Osteoblast (primary cell): Measurements from ENCODE around the gene TRERF1. TPM values are rescaled to one million over a fixed set of nuclear protein-coding genes. Genes with fewer than 3 reads are reported as not detected.
A peak's percentile ranks its signal among the peaks of the same experiment; 100 is the strongest.
"Not testable (repeated sequence)": the region's sequence is repeated elsewhere in the genome, so short reads cannot be mapped to it uniquely, and the experiment has no call there.

Experiments
- DNase-seq: peaks from one replicate; pipeline ENCODE4 v3.0.0; 2011; ENCODE audit warnings: low spot score, mixed read lengths; ENCODE audit not compliant: insufficient read length; ENCODE audit errors: missing footprints
- H2AFZ ChIP-seq: 2 replicates; pipeline ENCODE4 v1.6.0; 2011; ENCODE audit warnings: mild to moderate bottlenecking, low read length
- H3K27ac ChIP-seq: 2 replicates; pipeline ENCODE4 v1.5.1; 2011; ENCODE audit warnings: mild to moderate bottlenecking, low read depth, low read length, moderate library complexity
- H3K27me3 ChIP-seq: 2 replicates; pipeline ENCODE4 v1.6.0; 2012; ENCODE audit warnings: mild to moderate bottlenecking, control low read depth, inconsistent platforms, low read length, moderate library complexity; ENCODE audit not compliant: insufficient read depth
- H3K36me3 ChIP-seq: 2 replicates; pipeline ENCODE4 v1.5.1; 2011; ENCODE audit warnings: mild to moderate bottlenecking, low read length, control low read depth, moderate library complexity; ENCODE audit not compliant: insufficient read depth
- H3K4me1 ChIP-seq: 2 replicates; pipeline ENCODE4 v1.5.1; 2011; ENCODE audit warnings: mild to moderate bottlenecking, low read length, control low read depth, moderate library complexity; ENCODE audit not compliant: insufficient read depth
- H3K4me2 ChIP-seq: 2 replicates; pipeline ENCODE4 v1.6.0; 2011; ENCODE audit warnings: mild to moderate bottlenecking, low read length; ENCODE audit not compliant: insufficient read depth
- H3K4me3 ChIP-seq: fragments of 200-600 bp; sonication (generic); 3 replicates; pipeline ENCODE4 v1.5.1; 2012; ENCODE audit warnings: mild to moderate bottlenecking, low read length, inconsistent platforms; ENCODE audit not compliant: insufficient read depth
- H3K79me2 ChIP-seq: 2 replicates; pipeline ENCODE4 v1.6.0; 2012; ENCODE audit warnings: mild to moderate bottlenecking, low read length, control low read depth, inconsistent platforms; ENCODE audit not compliant: insufficient read depth
- H3K9me3 ChIP-seq: 2 replicates; pipeline ENCODE4 v1.5.1; 2011; ENCODE audit warnings: low read depth, low read length, control low read depth
- H4K20me1 ChIP-seq: 2 replicates; pipeline ENCODE4 v1.6.0; 2012; ENCODE audit warnings: mild to moderate bottlenecking, low read length, control low read depth; ENCODE audit not compliant: insufficient read depth
- CTCF ChIP-seq: IDR thresholded peaks from 2 replicates; pipeline ENCODE4 v1.5.1; 2011; ENCODE audit warnings: mild to moderate bottlenecking, low read depth, low read length, moderate library complexity; ENCODE audit errors: extremely low read depth
- total RNA-seq: library from RNA; depleted of rRNA; stranded (reverse); fragments of >200 nt; gene quantifications from 2 replicates; pipeline ENCODE4 v1.2.3, GENCODE V29; 2012

TRERF1 gene
- total RNA-seq, 1 donor: 4.7 TPM

- H3K9me3 ChIP-seq: no peaks in the 10 kb centered on the region
- H3K36me3 ChIP-seq: peaks cover 13% of the 10 kb centered on the region
- H2AFZ ChIP-seq: peak within 1 kb of the TSS; percentile 97
- H3K27me3 ChIP-seq: no peaks in the 10 kb centered on the region
- peak within 1 kb of the TSS; percentile 97 for H3K4me3 ChIP-seq
- peak within 1 kb of the TSS; percentile 94 for H3K27ac ChIP-seq
- no peak for TF ChIP-seq CTCF
- H4K20me1 ChIP-seq: no peaks in the 10 kb centered on the region
- H3K79me2 ChIP-seq: peaks cover 34% of the 10 kb centered on the region
- peak within 1 kb of the TSS; percentile 97 for H3K4me2 ChIP-seq
- peak; percentile 90 for DNase-seq
- H3K4me1 ChIP-seq: peaks cover 14% of the 10 kb centered on the region
Observed at GRCh38 chr6:42217519-42218367, 234.0 kb downstream of the TRERF1 start, which contains the start of gene MRPS10. TSS of gene MRPS10 (minus strand) at chr6:42217861. CDS start at chr6:42217849, 12 bp downstream.

- no peak for DNase-seq
- TF ChIP-seq CTCF: no peak
- Histone ChIP-seq H2AFZ (peak overlapping the region; percentile 97), H3K4me1 (peaks cover 14% of the 10 kb centered on the region), H3K9me3 (no peaks in the 10 kb centered on the region), H3K79me2 (peaks cover 35% of the 10 kb centered on the region), H3K27me3 (no peaks in the 10 kb centered on the region), H3K36me3 (peaks cover 15% of the 10 kb centered on the region), H3K4me2 (peak overlapping the region; percentile 97), H4K20me1 (no peaks in the 10 kb centered on the region), H3K4me3 (peak overlapping the region; percentile 97), H3K27ac (peak overlapping the region; percentile 94)
Observed at GRCh38 chr6:42217157-42217518, 234.6 kb downstream of the TRERF1 start.

- Histone ChIP-seq H3K4me3 (peak overlapping the region; percentile 97), H3K79me2 (peaks cover 35% of the 10 kb centered on the region), H3K4me1 (peaks cover 14% of the 10 kb centered on the region), H3K27ac (peak overlapping the region; percentile 5), H3K4me2 (peak overlapping the region; percentile 97), H3K36me3 (peaks cover 17% of the 10 kb centered on the region)
- H3K27me3 ChIP-seq, H2AFZ ChIP-seq, H3K9me3 ChIP-seq, DNase-seq, H4K20me1 ChIP-seq: not testable (repeated sequence)
Observed at GRCh38 chr6:42216495-42216894, 235.2 kb downstream of the TRERF1 start.

GRCh38 chr6:42212442-42212841, 239.3 kb downstream of the TRERF1 start:
- Histone ChIP-seq H3K4me1 (peaks cover 11% of the 10 kb centered on the region), H3K27ac (no peak overlapping the region), H3K27me3 (no peaks in the 10 kb centered on the region), H3K9me3 (no peaks in the 10 kb centered on the region), H4K20me1 (no peaks in the 10 kb centered on the region), H3K36me3 (peaks cover 47% of the 10 kb centered on the region), H2AFZ (no peak overlapping the region), H3K4me2 (no peak overlapping the region), H3K4me3 (no peak overlapping the region), H3K79me2 (peaks cover 34% of the 10 kb centered on the region)
- no peak for TF ChIP-seq CTCF
- DNase-seq: no peak
